IPS-18c (cell line): ENCODE results near the gene GIPC2.
"Not testable (repeated sequence)": the region's sequence is repeated elsewhere in the genome, so short reads cannot be mapped to it uniquely, and the experiment has no call there.

Experiments
- H3K4me3 ChIP-seq: 2 replicates; pipeline ENCODE4 v1.7.0; 2013; ENCODE audit warnings: low read depth, mild to moderate bottlenecking, low read length, moderate library complexity; ENCODE audit not compliant: insufficient read depth
- H3K9me3 ChIP-seq: one replicate; pipeline ENCODE4 v1.6.1; 2013; ENCODE audit warnings: mild to moderate bottlenecking, low read length, moderate library complexity; ENCODE audit not compliant: control insufficient read depth, insufficient read depth

GIPC2 gene

DNA sequence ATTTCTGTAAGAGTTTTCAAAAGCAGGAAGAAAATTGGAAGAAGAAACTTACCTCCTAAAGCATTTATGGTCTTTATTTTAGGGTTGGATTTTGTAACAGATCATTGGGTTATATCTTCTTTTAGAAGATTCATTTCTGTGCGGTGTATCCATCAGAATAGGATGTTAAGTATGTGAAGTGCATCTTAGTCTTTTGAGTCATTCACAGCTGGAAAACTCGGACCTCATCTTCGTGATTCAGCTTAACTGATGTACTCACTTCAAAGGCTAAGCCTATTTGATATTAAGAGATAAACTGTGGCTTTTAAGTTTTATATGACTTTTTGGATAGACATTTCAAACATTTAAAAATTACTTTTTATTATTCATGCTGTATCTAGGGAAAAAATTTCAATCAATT, 56.3 kb downstream of the GIPC2 start:
- Histone ChIP-seq H3K4me3 (no peak overlapping the region), H3K9me3 (no peaks in the 10 kb centered on the region)

DNA sequence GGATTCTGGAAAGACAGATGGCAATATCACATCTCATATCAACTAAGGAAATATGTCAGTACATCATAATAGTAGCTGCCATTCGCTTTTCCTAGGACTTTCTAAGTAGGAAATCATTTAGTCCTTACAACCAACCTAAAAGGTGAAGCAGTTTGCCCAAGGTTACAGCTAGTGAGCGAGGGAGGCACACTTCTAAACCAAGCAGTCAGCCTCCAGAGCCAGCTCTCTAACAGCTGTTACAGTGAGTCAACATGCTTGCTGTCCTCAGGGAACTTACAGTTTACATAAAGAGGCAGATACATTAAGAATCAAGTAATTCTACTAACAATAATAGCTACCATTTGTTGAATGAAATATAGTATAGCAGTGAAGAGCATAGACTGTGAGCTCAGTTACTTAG, 57.1 kb downstream of the GIPC2 start:
- no peaks in the 10 kb centered on the region for H3K9me3 ChIP-seq
- no peak overlapping the region for H3K4me3 ChIP-seq

DNA sequence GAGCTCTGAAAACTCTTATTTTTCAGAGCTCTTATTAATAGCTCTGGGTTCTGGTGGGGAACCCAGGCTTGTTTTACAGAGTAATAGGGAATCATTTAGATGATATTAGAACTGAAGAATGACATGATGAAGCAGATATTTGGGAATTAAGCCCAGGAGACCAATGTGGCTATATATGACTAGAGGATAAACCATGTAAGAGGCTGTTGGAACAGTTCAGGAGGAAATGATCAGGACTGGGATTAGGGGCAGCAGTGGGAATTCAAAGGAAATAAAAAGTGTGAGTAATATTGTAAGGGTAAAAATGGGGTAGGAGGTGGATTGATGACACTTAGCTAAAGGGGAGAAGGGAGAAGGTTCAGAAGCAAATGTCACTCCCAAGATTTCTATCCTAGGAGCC, 58.6 kb downstream of the GIPC2 start:
- no peak overlapping the region for H3K4me3 ChIP-seq

DNA sequence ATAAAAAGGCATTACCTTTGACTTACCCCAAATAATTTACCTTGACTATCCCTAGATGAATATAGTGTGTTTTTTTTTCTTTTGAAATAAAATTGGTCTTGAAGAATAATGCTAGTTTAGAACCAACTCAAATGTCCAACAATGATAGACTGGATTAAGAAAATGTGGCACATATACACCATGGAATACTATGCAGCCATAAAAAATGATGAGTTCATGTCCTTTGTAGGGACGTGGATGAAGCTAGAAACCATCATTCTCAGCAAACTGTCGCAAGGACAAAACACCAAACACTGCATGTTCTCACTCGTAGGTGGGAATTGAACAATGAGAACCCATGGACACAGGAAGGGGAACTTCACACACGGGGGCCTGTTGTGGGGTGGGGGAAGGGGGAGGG, 63.9 kb downstream of the GIPC2 start:
- H3K4me3 ChIP-seq, H3K9me3 ChIP-seq: not testable (repeated sequence)

More for the DNA sequence above, 58.6 kb downstream of the GIPC2 start:
- no peaks in the 10 kb centered on the region for H3K9me3 ChIP-seq

DNA sequence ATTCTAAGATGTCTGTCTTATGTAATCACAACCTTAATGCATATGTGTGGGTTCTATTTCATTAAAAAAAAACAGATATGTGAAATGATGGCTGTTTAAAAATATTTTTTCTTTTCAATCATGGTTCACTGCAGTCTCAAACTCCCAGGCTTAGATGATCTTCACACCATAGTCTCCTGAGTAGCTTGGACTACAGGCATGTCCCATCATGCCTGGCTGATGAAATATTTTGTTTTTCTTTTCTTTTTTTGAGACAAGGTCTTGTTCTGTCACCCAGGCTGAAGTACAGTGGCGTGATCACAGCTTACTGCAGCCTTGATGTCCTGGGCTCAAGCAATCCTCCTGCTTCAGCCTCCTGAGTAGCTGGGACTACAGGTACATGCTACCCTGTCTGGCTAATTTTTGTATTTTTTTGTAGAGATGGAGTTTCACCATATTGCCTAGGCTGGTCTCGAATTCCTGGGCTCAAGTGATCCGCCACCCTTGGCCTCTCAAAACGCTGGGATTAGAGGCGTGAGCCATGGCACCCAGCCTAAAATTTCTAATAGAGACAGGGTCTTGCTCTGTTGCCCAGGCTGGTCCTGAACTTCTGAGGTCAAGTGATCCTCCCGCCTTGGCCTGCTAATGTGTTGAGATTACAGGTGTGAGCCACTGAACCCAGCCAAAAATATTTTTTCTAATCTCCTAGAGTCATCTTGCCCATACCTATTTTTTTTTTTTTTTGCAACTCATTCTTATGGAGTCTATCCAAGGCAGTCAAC, 67.6 kb downstream of the GIPC2 start:
- Histone ChIP-seq H3K9me3 (no peaks in the 10 kb centered on the region), H3K4me3 (no peak overlapping the region)

DNA sequence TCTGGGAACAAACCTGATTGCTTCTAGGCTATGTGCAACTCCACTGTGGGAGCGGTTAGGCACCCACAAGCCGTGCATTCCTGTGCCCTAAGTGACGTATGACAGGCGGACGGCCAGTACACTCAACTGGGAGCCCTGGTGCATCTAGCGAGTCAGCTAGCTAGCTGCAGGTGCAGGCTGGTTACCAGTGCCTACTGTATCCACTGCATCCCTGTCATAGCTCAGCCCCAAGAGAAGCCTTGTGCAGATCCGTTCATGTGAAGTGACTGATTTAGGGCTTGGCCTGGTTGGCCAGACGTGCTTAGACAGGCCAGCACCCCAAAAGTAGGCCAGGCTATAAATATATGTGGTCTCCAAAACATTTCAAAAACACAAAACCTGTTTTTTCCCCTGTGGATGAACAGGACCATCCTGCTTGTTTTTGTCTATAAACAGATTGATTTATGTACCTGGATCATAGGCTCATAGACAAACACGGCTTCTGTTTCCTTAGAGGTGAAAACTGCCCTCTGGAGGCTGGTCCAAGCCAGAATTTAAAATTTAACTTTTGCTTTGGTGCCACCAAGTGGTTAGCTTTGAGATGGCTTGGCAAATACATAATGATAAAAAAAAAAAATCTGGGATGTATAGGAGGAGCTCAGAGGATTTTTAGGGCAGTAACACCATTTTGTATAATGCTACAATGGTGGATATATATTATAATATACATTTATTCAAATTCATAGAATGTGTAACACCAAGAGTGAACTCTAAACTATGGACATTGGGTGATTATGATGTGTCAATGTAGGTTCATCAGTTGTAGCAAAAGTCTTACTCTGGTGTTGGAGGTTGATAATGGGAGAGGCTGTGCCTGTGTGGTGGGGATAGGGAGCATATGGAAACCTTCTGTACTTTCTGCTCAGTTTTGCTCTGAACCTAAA, 68.5 kb downstream of the GIPC2 start:
- no peak overlapping the region for H3K4me3 ChIP-seq

DNA sequence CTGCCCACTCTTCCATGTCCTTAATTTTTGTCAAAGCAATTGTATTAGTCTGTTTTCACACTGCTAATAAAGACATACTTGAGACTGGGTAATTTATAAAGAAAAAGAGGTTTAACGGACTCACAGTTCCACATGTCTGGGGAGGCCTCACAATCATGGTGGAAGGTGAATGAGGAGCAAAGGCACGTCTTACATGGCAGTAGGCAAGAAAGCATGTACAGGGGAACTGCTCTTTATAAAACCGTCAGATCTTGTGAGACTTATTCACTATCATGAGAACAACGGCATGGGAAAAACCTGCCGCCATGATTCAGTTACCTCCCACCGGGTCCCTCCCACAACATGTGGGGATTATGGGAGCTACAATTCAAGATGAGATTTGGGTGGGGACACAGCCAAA, 74.7 kb downstream of the GIPC2 start:
- not testable (repeated sequence) for H3K9me3 ChIP-seq, H3K4me3 ChIP-seq

More for the DNA sequence above, 68.5 kb downstream of the GIPC2 start:
- no peaks in the 10 kb centered on the region for H3K9me3 ChIP-seq

DNA sequence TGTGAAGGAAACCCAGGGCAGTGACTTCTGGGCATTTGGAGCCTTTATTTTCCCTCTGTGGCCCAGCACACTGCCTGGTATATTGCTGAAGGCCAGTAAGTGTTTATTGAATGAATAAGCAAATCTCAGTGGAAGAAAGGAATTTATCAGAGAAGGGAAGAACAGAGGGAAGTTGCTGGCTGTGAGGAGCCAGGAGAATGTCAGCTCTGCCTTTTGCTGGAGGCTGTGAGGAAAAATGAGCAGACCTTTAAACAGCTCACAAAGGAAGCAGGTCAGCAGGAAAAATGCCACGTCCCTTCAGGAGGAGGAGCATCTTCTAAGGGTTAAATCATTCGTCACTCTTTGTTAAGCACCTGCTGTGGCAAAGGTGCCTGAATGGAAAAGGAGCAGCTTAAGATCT, 75.9 kb downstream of the GIPC2 start:
- Histone ChIP-seq H3K4me3 (no peak overlapping the region), H3K9me3 (no peaks in the 10 kb centered on the region)

DNA sequence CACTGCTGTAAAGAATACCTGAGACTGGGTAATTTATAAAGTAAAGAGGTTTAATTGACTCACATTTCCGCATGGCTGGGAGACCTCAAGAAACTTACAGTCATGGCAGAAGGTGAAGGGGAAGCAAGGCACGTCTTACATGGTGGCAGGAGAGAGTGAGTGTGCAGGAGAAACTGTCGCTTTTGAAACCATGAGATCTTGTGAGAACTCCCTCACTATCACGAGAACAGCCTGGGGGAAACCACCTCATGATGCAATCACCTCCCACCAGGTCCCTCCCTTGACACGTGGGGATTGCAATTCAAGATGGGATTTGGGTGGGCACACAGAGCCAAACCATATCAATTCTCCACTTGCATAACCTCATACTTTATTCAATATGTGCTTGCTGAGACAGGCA, 76.6 kb downstream of the GIPC2 start:
- H3K4me3 ChIP-seq = no peak overlapping the region
- no peaks in the 10 kb centered on the region for H3K9me3 ChIP-seq

DNA sequence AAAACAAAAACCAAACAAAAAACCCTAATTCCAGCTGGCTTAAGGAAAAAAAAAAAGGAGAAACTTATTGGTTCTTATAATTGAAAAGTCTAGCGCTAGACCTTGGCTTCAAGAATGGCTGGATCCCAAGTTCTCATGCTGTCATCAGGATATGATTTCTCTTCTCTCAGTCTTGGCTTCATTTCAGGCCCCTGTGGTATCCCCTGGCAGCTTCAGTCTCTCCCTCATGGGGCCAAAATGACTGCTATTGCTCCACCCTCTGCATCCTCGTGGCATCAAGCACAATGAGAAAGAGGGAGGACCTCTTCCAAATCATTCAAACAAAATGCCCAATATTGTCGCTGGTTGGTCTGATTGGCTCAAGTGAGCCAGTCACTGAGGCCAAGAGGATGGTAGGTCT, 80.7 kb downstream of the GIPC2 start:
- H3K4me3 ChIP-seq = no peak overlapping the region
- no peaks in the 10 kb centered on the region for H3K9me3 ChIP-seq

DNA sequence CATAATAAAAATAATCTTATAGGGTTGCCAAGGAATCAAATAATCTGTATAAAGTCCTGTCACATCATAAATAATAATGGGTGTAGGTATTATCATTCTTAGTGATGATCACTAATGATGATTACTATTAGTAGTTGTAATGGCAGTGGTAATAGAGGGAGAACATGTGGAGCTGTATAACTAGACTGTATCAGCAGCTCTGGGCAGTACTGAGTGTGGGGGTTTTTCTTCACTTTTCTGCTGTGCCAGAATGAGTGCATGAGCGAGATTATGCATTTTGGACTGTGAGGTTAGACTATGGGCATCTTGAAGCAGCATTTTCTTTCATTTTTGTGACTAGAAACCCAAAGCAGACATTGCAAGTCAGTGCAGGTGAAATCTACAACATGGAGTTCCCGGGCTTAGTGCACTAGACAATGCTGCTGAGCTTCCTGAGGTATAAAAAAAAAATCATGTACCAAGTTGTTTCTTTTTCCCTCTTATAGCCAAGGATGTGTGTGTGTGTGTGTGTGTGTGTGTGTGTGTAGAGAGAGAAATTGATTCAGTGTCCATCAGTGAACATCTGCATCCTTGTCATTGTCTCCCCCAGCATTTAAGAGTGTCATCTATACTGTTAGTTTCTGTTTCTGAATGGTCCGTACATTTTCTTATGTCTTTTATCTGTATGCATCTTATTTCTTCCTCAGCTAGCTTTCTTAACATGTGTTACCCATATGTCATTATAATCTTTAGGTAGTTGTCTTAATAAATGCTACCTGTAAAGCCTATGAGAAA, 86.6 kb downstream of the GIPC2 start:
- Histone ChIP-seq H3K9me3 (no peaks in the 10 kb centered on the region), H3K4me3 (no peak overlapping the region)

DNA sequence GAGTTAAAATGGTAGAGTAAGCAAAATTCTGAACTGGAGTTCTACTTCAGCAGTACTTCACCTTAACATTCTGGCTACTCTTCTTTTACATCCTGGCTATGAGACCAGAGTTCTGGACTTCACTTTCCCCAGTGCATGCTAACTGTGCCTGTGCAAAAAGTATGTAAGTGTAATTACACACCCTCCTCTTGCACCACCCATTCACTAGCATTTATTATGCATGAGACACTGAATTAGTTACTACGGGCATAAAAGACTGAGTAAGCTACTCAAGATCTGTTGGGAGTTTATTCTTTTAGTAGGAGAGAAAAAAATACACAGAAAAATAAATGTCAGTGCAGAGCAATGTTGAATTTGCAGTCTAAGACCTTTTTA, 87.2 kb downstream of the GIPC2 start:
- no peaks in the 10 kb centered on the region for H3K9me3 ChIP-seq
- no peak overlapping the region for H3K4me3 ChIP-seq

DNA sequence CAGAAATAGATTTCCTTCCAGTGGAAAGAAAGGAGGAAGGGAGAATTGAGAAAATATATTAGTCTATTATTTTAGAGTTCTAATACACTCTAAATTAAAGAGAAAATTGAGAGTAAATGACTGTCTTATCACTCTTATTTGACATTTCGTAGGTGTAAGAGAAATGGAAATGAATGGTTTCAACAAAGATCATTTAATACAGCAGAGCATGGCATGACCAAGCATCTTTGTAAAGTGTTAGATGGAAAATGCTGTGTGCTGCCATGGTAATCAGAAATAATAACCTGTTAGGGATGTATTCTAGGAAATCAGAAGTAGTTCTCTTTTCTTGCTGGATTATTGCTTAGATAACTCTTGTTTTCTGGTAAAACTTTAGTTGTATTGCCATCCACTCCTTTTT, 90.9 kb downstream of the GIPC2 start:
- Histone ChIP-seq H3K9me3 (no peaks in the 10 kb centered on the region), H3K4me3 (no peak overlapping the region)

DNA sequence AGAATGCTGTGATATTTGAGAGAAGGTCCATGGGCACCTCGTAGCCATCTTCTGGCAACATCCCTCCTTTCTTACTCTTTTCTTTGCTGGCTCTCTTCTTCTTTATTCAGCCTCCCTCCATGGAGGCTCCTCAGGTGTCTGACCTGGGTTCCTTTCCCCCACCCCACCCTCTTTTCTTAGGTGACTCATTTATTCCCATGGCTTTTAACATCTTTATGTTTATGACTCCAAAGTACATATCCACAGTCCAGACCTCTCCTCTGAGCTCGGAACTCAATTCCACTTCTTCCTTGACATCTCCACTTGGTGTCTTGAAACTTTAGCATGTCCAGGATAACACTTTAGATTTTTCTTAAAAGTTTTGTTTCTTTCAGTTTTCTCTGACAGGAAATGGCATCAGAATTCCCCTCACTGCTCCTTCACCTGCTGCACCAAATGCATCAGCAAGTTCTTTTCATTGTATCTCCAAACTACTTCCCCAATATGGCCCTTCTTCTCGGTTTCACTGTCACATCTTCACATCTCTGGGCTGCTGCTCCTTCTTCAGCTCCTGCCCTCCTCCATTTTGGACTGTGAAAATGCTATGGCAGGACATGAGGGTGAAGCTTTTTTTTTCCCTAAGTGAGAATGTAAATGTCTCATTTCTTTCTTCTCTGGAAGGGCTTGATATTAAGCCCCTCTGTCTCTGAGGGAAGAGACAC, 95.9 kb downstream of the GIPC2 start:
- H3K9me3 ChIP-seq = no peaks in the 10 kb centered on the region
- no peak overlapping the region for H3K4me3 ChIP-seq

DNA sequence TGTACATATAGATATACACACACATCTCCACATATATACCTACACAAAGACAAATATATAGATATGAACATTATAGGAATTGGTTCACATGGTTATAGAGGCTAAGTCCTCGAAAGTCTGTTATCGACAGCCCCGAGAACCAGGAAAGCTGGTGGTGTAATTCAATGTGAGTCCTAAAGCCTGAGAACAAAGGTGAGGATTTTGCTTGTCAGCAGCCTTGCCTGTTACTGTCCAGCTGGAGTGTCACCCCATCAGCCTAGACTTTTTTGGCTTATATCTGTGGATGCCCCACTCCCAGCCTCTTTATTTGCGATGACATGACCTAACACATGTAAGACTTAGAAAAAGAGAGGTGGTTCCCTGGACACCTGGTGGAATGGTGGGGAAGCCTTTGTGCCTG, 97.0 kb downstream of the GIPC2 start:
- H3K4me3 ChIP-seq = no peak overlapping the region
- no peaks in the 10 kb centered on the region for H3K9me3 ChIP-seq

DNA sequence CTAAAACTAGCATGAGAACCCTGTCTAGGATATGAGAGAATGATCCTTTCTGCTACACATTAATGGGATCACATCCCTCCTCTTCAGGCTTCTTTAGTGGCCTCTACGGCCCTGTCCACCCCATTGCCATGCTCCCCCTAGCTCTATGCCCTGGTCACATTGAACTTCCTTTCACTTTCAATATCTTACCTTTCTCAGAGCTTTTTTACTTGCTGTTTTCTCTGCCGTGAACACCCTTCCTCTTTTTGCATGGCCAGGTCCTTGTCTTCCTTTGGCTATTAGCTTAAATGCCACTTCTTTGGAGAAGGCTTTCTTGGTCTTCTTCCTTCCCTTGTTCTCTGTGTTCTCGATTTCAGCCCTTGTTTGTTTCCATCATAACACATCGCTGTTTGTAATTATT, 97.4 kb downstream of the GIPC2 start:
- Histone ChIP-seq H3K4me3 (no peak overlapping the region), H3K9me3 (no peaks in the 10 kb centered on the region)

DNA sequence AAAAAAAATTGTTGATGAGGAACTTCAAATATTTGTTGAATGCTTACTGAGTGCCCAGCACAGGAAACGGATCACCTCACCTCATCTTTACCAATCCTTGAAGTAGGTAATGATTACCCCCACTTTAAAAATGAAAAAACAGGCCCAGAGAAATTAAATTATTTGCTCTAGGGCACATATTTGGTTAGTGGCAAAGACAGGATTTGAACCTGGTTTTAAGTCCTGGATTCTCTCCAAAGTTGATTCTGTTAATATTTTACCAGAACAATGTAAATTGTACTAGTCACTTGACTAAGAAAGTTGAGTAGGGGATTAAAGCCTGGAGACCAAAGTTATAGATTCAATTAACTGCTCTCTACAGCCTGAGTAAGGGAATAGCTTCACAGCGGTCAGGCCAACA, 97.9 kb downstream of the GIPC2 start:
- Histone ChIP-seq H3K4me3 (no peak overlapping the region), H3K9me3 (no peaks in the 10 kb centered on the region)
